Neuronal stem cell (in vitro differentiated cells): ENCODE data around the gene PLPP4.

Source experiments
- DNase-seq: peaks from one replicate; pipeline ENCODE4 v3.0.0-alpha.2; 2013; ENCODE audit warnings: low spot score
- H2AFZ ChIP-seq: one replicate; pipeline ENCODE4 v1.6.1; 2013; ENCODE audit warnings: mild to moderate bottlenecking, low read length, inconsistent platforms
- H2AK5ac ChIP-seq: 2 replicates; pipeline ENCODE4 v1.6.1; 2013; ENCODE audit warnings: low read depth, mild to moderate bottlenecking, inconsistent platforms, low read length, moderate library complexity, mixed read lengths
- H2BK120ac ChIP-seq: 2 replicates; pipeline ENCODE4 v1.6.1; 2013; ENCODE audit warnings: low read depth, mild to moderate bottlenecking, inconsistent platforms, low read length, moderate library complexity, mixed read lengths
- H2BK12ac ChIP-seq: one replicate; pipeline ENCODE4 v1.6.1; 2013; ENCODE audit warnings: low read length, inconsistent platforms
- H2BK15ac ChIP-seq: 2 replicates; pipeline ENCODE4 v1.6.1; 2013; ENCODE audit warnings: mild to moderate bottlenecking, low read length, inconsistent platforms, mixed read lengths
- H2BK5ac ChIP-seq: one replicate; pipeline ENCODE4 v1.6.1; 2013; ENCODE audit warnings: inconsistent platforms, mild to moderate bottlenecking, low read length, moderate library complexity
- H3K14ac ChIP-seq: one replicate; pipeline ENCODE4 v1.6.1; 2013; ENCODE audit warnings: low read length, inconsistent platforms
- H3K18ac ChIP-seq: 2 replicates; pipeline ENCODE4 v1.6.1; 2013; ENCODE audit warnings: low read length, inconsistent platforms
- H3K23ac ChIP-seq: 2 replicates; pipeline ENCODE4 v1.6.1; 2013; ENCODE audit warnings: low read depth, mild to moderate bottlenecking, mixed read lengths, low read length, inconsistent platforms; ENCODE audit not compliant: poor library complexity
- H3K27ac ChIP-seq: replicated peaks from 3 replicates; pipeline ENCODE4 v1.5.1; 2013; ENCODE audit warnings: low read length, inconsistent platforms
- H3K27me3 ChIP-seq, 3 experiments: 2 replicates each; pipeline ENCODE4 v1.6.1; 2013; ENCODE audit warnings: low read length in 3 of 3, mild to moderate bottlenecking in 2 of 3, inconsistent platforms in 1 of 3, low read depth in 1 of 3, mixed read lengths in 1 of 3, moderate library complexity in 1 of 3; ENCODE audit not compliant: control insufficient read depth in 3 of 3, insufficient read depth in 3 of 3
- H3K36me3 ChIP-seq, 2 donors: replicated peaks in 1 of 2; 2 replicates each; pipeline ENCODE4 v1.6.1; 2013; ENCODE audit warnings: low read length in 2 of 2; ENCODE audit not compliant: control insufficient read depth in 2 of 2, insufficient read depth in 2 of 2
- H3K4ac ChIP-seq: 2 replicates; pipeline ENCODE4 v1.6.1; 2013; ENCODE audit warnings: inconsistent platforms, mild to moderate bottlenecking, low read length, moderate library complexity
- H3K4me1 ChIP-seq, 2 donors: 1 replicate in 1 of 2; 2 replicates in 1 of 2; pipeline ENCODE4 v1.6.1; 2013; ENCODE audit warnings: low read length in 2 of 2, low read depth in 1 of 2; ENCODE audit not compliant: control insufficient read depth in 2 of 2, insufficient read depth in 1 of 2
- H3K4me2 ChIP-seq: one replicate; pipeline ENCODE4 v1.6.1; 2013; ENCODE audit warnings: mild to moderate bottlenecking, low read length, inconsistent platforms; ENCODE audit not compliant: insufficient read depth, poor library complexity, severe bottlenecking
- H3K4me3 ChIP-seq, 2 donors: 2 replicates each; pipeline ENCODE4 v1.5.1; 2013; ENCODE audit warnings: low read length in 2 of 2, mild to moderate bottlenecking in 2 of 2, inconsistent platforms in 1 of 2, moderate library complexity in 1 of 2
- H3K79me1 ChIP-seq: one replicate; pipeline ENCODE4 v1.6.1; 2013; ENCODE audit warnings: low read depth, mild to moderate bottlenecking, inconsistent platforms, low read length, moderate library complexity
- H3K9ac ChIP-seq: one replicate; pipeline ENCODE4 v1.6.1; 2013; ENCODE audit warnings: mild to moderate bottlenecking, low read depth, low read length, inconsistent platforms; ENCODE audit not compliant: poor library complexity
- H3K9me3 ChIP-seq, 2 donors: replicated peaks in 1 of 2; 2 replicates each; pipeline versions ENCODE3 to v1.6.1; 2013; ENCODE audit warnings: low read length in 2 of 2, mild to moderate bottlenecking in 2 of 2, inconsistent platforms in 1 of 2, low read depth in 1 of 2, mixed read lengths in 1 of 2, moderate library complexity in 1 of 2; ENCODE audit not compliant: control insufficient read depth in 2 of 2, insufficient read depth in 1 of 2
- H4K8ac ChIP-seq: one replicate; pipeline ENCODE4 v1.6.1; 2013; ENCODE audit warnings: low read depth, mild to moderate bottlenecking, inconsistent platforms, low read length, moderate library complexity
- H4K91ac ChIP-seq: one replicate; pipeline ENCODE4 v1.6.1; 2013; ENCODE audit warnings: low read length, low read depth, mild to moderate bottlenecking, inconsistent platforms; ENCODE audit not compliant: poor library complexity
- WGBS, 2 donors: extraction: QIAGEN DNeasy Blood & Tissue Kit; methylation state at CpG; one replicate each; pipeline ENCODE4 v1.1.7; 2013; ENCODE audit warnings: missing lambda C conversion rate in 2 of 2, mixed read lengths in 1 of 2; ENCODE audit not compliant: insufficient read length in 2 of 2, insufficient replicate concordance in 1 of 2; ENCODE audit errors: extremely low coverage in 2 of 2; 5-methylcytosine and 5-hydroxymethylcytosine counted together

PLPP4 gene

DNA sequence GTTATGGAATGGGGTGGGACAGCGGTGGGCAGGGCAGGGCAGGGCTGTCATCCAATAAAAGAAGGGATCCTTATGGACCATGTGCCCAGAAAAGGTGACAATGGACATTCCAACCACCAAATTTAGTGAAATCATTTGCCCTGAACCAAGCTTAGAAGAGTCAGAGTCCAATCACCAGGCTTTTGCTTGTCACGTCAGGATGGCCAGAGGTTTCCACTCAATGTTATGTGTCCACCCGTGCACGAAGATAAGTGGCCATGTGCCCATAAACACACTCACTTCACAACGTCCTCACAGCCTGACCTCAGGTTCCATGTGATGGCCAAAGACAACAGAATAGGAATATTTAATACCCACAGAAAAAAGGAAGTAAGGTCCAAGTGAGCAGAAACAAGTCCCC, 36.6 kb upstream of the PLPP4 start:
- Histone ChIP-seq H3K27me3 (no peaks in the 10 kb centered on the region), H3K4ac (no peak overlapping the region), H4K91ac (no peak overlapping the region), H3K36me3 (no peaks in the 10 kb centered on the region), H3K14ac (no peak overlapping the region), H3K27ac (no peak overlapping the region), H2BK120ac (no peak overlapping the region), H2BK15ac (no peak overlapping the region), H3K4me3 (no peak overlapping the region), H3K9me3 (no peaks in the 10 kb centered on the region), H2AK5ac (no peak overlapping the region), H3K23ac (no peak overlapping the region), H2BK12ac (no peak overlapping the region), H2BK5ac (no peak overlapping the region), H3K4me2 (no peak overlapping the region), H3K9ac (no peak overlapping the region), H3K4me1 (peaks cover 0 to 3% of the 10 kb centered on the region in 2 donors), H3K79me1 (no peaks in the 10 kb centered on the region), H3K18ac (no peak overlapping the region), H2AFZ (no peak overlapping the region), H4K8ac (no peak overlapping the region)
- WGBS, 2 donors, result no CpG with 5 or more reads among the region's 5 CpGs
- DNase-seq, result no peak

DNA sequence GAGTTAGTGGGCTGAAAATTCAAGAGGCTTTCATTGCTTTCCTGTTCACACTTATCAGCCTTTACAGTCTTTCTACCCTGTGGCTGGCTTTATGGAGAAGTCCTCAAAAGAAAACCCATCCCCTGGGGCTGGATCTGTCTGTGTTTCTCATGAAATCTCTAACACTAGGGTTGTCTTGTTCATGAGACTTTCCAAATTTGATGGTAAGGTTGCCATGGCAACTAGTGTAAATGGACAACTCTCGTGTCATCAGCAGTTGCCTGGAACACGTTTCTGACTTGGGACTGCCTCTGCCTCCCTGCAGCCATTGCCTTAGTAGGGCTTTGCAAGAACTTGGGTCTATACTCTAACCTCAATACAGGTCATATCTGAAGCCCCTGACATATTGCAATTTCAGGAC, 35.8 kb upstream of the PLPP4 start:
- Histone ChIP-seq H2AK5ac (no peak overlapping the region), H4K91ac (no peak overlapping the region), H3K9me3 (no peaks in the 10 kb centered on the region), H3K14ac (no peak overlapping the region), H3K36me3 (no peaks in the 10 kb centered on the region), H2BK120ac (no peak overlapping the region), H3K23ac (no peak overlapping the region), H3K4me3 (no peak overlapping the region), H3K4me1 (peaks cover 0 to 1% of the 10 kb centered on the region in 2 donors), H2BK12ac (no peak overlapping the region), H2BK5ac (no peak overlapping the region), H3K4ac (no peak overlapping the region), H3K4me2 (no peak overlapping the region), H3K27me3 (no peaks in the 10 kb centered on the region), H3K27ac (no peak overlapping the region), H3K79me1 (no peaks in the 10 kb centered on the region), H2BK15ac (no peak overlapping the region), H3K9ac (no peak overlapping the region), H2AFZ (no peak overlapping the region), H4K8ac (no peak overlapping the region), H3K18ac (no peak overlapping the region)
- no peak for DNase-seq
- no CpG with 5 or more reads among the region's 2 CpGs for WGBS, 2 donors

DNA sequence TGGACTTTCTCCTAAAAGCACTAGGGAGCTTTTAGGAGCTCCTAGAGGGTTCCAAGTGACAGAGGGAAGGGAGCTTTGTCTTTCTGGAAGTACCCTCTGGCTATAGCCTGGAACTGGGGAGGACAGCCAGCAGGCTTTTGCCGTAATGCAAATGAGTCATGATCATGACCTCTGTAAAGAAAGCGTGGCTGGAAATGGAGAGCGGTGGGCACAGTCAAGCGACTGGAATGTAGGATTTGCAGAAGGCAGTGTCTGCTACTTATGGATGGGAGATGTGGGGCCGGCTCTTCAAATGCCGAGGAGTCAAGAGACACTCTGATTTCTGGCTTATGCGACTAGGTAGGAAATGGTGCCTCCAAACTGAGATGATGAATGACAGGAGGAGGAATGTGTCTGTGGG, 34.6 kb upstream of the PLPP4 start:
- Histone ChIP-seq H3K23ac (no peak overlapping the region), H3K27me3 (no peaks in the 10 kb centered on the region), H3K27ac (no peak overlapping the region), H3K4ac (no peak overlapping the region), H4K91ac (no peak overlapping the region), H3K4me3 (no peak overlapping the region), H3K14ac (no peak overlapping the region), H2AK5ac (peak overlapping the region; percentile 25), H3K36me3 (no peaks in the 10 kb centered on the region), H3K18ac (no peak overlapping the region), H2AFZ (no peak overlapping the region), H4K8ac (no peak overlapping the region), H3K4me2 (no peak overlapping the region), H2BK15ac (peak overlapping the region; percentile 25), H2BK12ac (no peak overlapping the region), H2BK5ac (no peak overlapping the region), H2BK120ac (no peak overlapping the region), H3K9me3 (no peaks in the 10 kb centered on the region), H3K79me1 (no peaks in the 10 kb centered on the region), H3K4me1 (peaks cover 0 to 1% of the 10 kb centered on the region in 2 donors), H3K9ac (no peak overlapping the region)
- DNase-seq, result no peak
- WGBS, 2 donors, result no CpG with 5 or more reads among the region's 7 CpGs

DNA sequence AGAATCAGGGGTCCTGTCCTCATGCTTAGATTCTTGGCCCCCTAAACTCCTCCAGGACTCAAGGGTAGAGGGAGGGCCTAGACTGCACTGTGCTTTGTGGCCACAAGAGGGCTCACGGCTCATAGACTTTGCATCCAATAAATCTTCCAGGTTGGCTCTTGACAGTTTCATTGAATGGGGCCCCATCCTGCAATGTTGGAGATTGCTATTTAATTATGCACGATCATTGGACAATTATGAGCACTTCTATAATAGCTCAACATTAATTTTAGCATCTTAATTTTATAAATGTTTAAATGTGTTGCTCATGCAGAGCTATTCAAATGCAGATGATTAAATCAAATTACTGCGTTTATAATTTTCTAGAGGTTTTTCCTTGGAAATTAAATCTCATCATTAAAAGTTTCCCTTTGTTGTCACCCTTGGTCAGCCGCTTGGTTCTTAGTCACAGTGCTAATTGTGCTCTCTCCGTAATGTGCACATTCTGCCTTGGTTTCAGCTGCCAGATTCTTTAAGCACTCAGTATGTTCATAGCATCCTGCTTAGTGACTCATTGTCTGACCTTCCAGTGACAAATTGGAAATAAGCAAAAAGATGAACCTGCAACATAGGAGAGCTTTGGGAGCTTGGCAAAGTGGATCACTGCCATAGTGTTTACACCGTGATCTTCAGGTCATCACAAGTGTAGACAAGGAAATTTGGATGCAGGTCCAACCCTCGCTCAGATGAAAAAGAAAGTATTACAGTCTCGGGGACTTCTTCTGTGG, 33.4 kb upstream of the PLPP4 start:
- H3K9me3 ChIP-seq, result no peaks in the 10 kb centered on the region
- H3K36me3 ChIP-seq, result no peaks in the 10 kb centered on the region
- no peak overlapping the region for H3K4me3 ChIP-seq
- H3K27me3 ChIP-seq, result no peaks in the 10 kb centered on the region
- H3K9ac ChIP-seq, result no peak overlapping the region
- H3K4me2 ChIP-seq, result no peak overlapping the region
- H4K91ac ChIP-seq, result no peak overlapping the region
- no peak overlapping the region for H2BK5ac ChIP-seq
- peaks cover 0 to 1% of the 10 kb centered on the region in 2 donors for H3K4me1 ChIP-seq
- H3K79me1 ChIP-seq, result no peaks in the 10 kb centered on the region
- H3K14ac ChIP-seq, result no peak overlapping the region
- no CpG with 5 or more reads among the region's 8 CpGs for WGBS, 2 donors
- H4K8ac ChIP-seq, result no peak overlapping the region
- peak; percentile 57 for DNase-seq
- H2BK15ac ChIP-seq, result no peak overlapping the region
- no peak overlapping the region for H2AK5ac ChIP-seq
- H3K4ac ChIP-seq, result no peak overlapping the region
- no peak overlapping the region for H2AFZ ChIP-seq
- H2BK12ac ChIP-seq, result no peak overlapping the region
- no peak overlapping the region for H2BK120ac ChIP-seq
- H3K27ac ChIP-seq, result no peak overlapping the region
- H3K23ac ChIP-seq, result no peak overlapping the region
- H3K18ac ChIP-seq, result no peak overlapping the region
